Hepatocyte (in vitro differentiated cells): ENCODE data around the gene HBB. TPM values are rescaled to one million over a fixed set of nuclear protein-coding genes. Genes with fewer than 3 reads are reported as not detected.

Experiments used
- DNase-seq: peaks from one replicate; pipeline ENCODE4 v3.0.0-alpha.2; 2016; ENCODE audit warnings: low spot score
- H2AFZ ChIP-seq: fragments of 200-600 bp; sonication (generic); 2 replicates; pipeline ENCODE4 v1.6.0; 2016; ENCODE audit warnings: antibody characterized with exemption, mild to moderate bottlenecking
- H3K27ac ChIP-seq: fragments of 200-600 bp; sonication (generic); 2 replicates; pipeline ENCODE4 v1.5.1; 2016; ENCODE audit warnings: mild to moderate bottlenecking
- H3K27me3 ChIP-seq: fragments of 200-600 bp; sonication (generic); 2 replicates; pipeline ENCODE4 v1.6.1; 2016
- H3K36me3 ChIP-seq: fragments of 200-600 bp; sonication (generic); replicated peaks from 2 replicates; pipeline ENCODE4 v1.5.1; 2016; ENCODE audit warnings: low read depth; ENCODE audit not compliant: insufficient read depth
- H3K4me1 ChIP-seq: fragments of 200-600 bp; sonication (generic); 2 replicates; pipeline ENCODE4 v1.5.1; 2016; ENCODE audit warnings: mild to moderate bottlenecking, moderate library complexity; ENCODE audit not compliant: insufficient read depth
- H3K4me2 ChIP-seq: fragments of 200-600 bp; sonication (generic); 2 replicates; pipeline ENCODE4 v1.6.0; 2016
- H3K4me3 ChIP-seq: fragments of 200-600 bp; sonication (generic); 2 replicates; pipeline ENCODE4 v1.5.1; 2016; ENCODE audit warnings: mild to moderate bottlenecking
- H3K79me2 ChIP-seq: fragments of 200-600 bp; sonication (generic); 2 replicates; pipeline ENCODE4 v1.6.0; 2017; ENCODE audit warnings: mild to moderate bottlenecking
- H3K9me2 ChIP-seq: fragments of 200-600 bp; sonication (generic); replicated peaks from 2 replicates; pipeline ENCODE4 v1.6.0; 2017; ENCODE audit warnings: mild to moderate bottlenecking; ENCODE audit not compliant: insufficient read depth
- H3K9me3 ChIP-seq: fragments of 200-600 bp; sonication (generic); 2 replicates; pipeline ENCODE4 v1.5.1; 2016; ENCODE audit warnings: low read depth, mild to moderate bottlenecking
- H4K20me1 ChIP-seq: fragments of 200-600 bp; sonication (generic); 2 replicates; pipeline ENCODE4 v1.6.0; 2016; ENCODE audit warnings: mild to moderate bottlenecking; ENCODE audit not compliant: insufficient read depth, poor library complexity, severe bottlenecking
- CTCF ChIP-seq: fragments of 200-600 bp; sonication (generic); IDR thresholded peaks from 2 replicates; pipeline ENCODE4 v1.5.1; 2016; ENCODE audit warnings: antibody characterized with exemption, mild to moderate bottlenecking; ENCODE audit not compliant: poor library complexity
- EZH2 ChIP-seq: fragments of 200-600 bp; sonication (generic); IDR thresholded peaks from 2 replicates; pipeline ENCODE4 v1.6.1; 2016; ENCODE audit warnings: antibody characterized with exemption, mild to moderate bottlenecking, borderline replicate concordance
- EZH2phosphoT487 ChIP-seq: fragments of 200-600 bp; sonication (generic); IDR thresholded peaks from one replicate; pipeline ENCODE4 v1.6.1; 2018; ENCODE audit warnings: antibody characterized with exemption, mild to moderate bottlenecking, low read depth, moderate library complexity; ENCODE audit not compliant: unreplicated experiment, severe bottlenecking
- WGBS: methylation state at CpG from one replicate; pipeline ENCODE4 v1.1.6; 2016; ENCODE audit warnings: low lambda C conversion rate; ENCODE audit errors: missing lambda C conversion rate; 5-methylcytosine and 5-hydroxymethylcytosine counted together
- polyA plus RNA-seq: library from polyadenylated mRNA; unstranded; fragments of >200 nt; fragmentation: Nextera tagmentation; extraction: Ambion mirVana; gene quantifications from 2 replicates; pipeline ENCODE4 v1.2.1, GENCODE V29; 2016
- total RNA-seq: library from RNA; depleted of rRNA; stranded (reverse); fragments of >200 nt; gene quantifications from 2 replicates; pipeline ENCODE4 v1.2.3, GENCODE V29; 2014

HBB gene
- total and polyA plus RNA-seq, 2 experiments from 2014 or later, result not detected

GRCh38 chr11:5232821-5233220 is 6.0 kb upstream of the HBB start:
- Histone ChIP-seq H3K4me1 (no peaks in the 10 kb centered on the region), H3K9me2 (no peaks in the 10 kb centered on the region), H3K79me2 (no peaks in the 10 kb centered on the region), H3K36me3 (no peaks in the 10 kb centered on the region), H3K27ac (no peak overlapping the region), H2AFZ (no peak overlapping the region), H3K4me3 (no peak overlapping the region), H3K4me2 (no peak overlapping the region), H4K20me1 (no peaks in the 10 kb centered on the region), H3K27me3 (no peaks in the 10 kb centered on the region), H3K9me3 (no peaks in the 10 kb centered on the region)
- no peak for TF ChIP-seq CTCF
- TF ChIP-seq EZH2, result no peak
- TF ChIP-seq EZH2phosphoT487, result no peak
- no peak for DNase-seq
- WGBS, result 97% methylated on average over 2 of the region's 2 CpGs

GRCh38 chr11:5232176-5232575 is 5.3 kb upstream of the HBB start:
- H3K27me3 ChIP-seq, result no peaks in the 10 kb centered on the region
- H3K4me1 ChIP-seq, result no peaks in the 10 kb centered on the region
- no peak overlapping the region for H3K4me3 ChIP-seq
- H3K9me2 ChIP-seq, result no peaks in the 10 kb centered on the region
- no peak overlapping the region for H3K4me2 ChIP-seq
- no peaks in the 10 kb centered on the region for H3K36me3 ChIP-seq
- H3K9me3 ChIP-seq, result no peaks in the 10 kb centered on the region
- H2AFZ ChIP-seq, result no peak overlapping the region
- H4K20me1 ChIP-seq, result no peaks in the 10 kb centered on the region
- no peak for DNase-seq
- no peak for TF ChIP-seq CTCF
- no peak for TF ChIP-seq EZH2
- TF ChIP-seq EZH2phosphoT487, result no peak
- 79% methylated on average over 3 of the region's 3 CpGs for WGBS
- H3K27ac ChIP-seq, result no peak overlapping the region
- H3K79me2 ChIP-seq, result no peaks in the 10 kb centered on the region

GRCh38 chr11:5231111-5231510 is 4.2 kb upstream of the HBB start:
- Histone ChIP-seq H3K79me2 (no peaks in the 10 kb centered on the region), H4K20me1 (no peaks in the 10 kb centered on the region), H3K4me1 (no peaks in the 10 kb centered on the region), H3K27ac (no peak overlapping the region), H3K36me3 (no peaks in the 10 kb centered on the region), H3K4me2 (no peak overlapping the region), H3K9me2 (no peaks in the 10 kb centered on the region), H3K4me3 (no peak overlapping the region), H3K9me3 (no peaks in the 10 kb centered on the region), H3K27me3 (no peaks in the 10 kb centered on the region), H2AFZ (no peak overlapping the region)
- no peak for TF ChIP-seq EZH2phosphoT487
- TF ChIP-seq CTCF, result no peak
- no peak for TF ChIP-seq EZH2
- 88% methylated on average over 2 of the region's 2 CpGs for WGBS
- no peak for DNase-seq

DNA sequence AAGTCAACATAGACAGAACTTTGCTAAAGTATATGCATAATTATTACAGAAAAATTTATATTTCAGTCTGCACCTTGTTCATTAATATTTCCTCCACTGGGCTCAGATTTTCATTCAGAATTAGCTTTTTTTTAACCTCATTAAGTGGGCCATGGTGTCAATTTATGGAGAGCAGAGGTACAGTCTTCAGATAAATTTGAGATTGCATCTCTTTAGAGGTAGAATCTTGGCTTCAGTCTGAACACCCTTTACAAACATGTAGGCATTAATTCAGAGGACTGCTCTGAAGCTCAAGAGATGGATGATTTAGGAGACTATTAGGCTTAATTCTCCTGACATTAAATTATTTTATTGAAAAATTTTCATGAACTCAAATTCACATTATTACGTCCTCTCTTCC is 3.4 kb upstream of the HBB start:
- Histone ChIP-seq H3K79me2 (no peaks in the 10 kb centered on the region), H3K9me3 (no peaks in the 10 kb centered on the region), H3K4me3 (no peak overlapping the region), H3K9me2 (no peaks in the 10 kb centered on the region), H3K36me3 (no peaks in the 10 kb centered on the region), H2AFZ (no peak overlapping the region), H3K27me3 (no peaks in the 10 kb centered on the region), H3K27ac (no peak overlapping the region), H4K20me1 (no peaks in the 10 kb centered on the region), H3K4me1 (no peaks in the 10 kb centered on the region), H3K4me2 (no peak overlapping the region)
- no peak for DNase-seq
- WGBS, result 83% methylated on average over 1 of the region's 1 CpG
- TF ChIP-seq CTCF (no peak), EZH2phosphoT487 (no peak), EZH2 (no peak)
